Fibroblast of villous mesenchyme (primary cell): Measurements from ENCODE around the gene OAF. TPM values are rescaled to one million over a fixed set of nuclear protein-coding genes. Genes with fewer than 3 reads are reported as not detected.

ENCODE experiments used
- DNase-seq: peaks from one replicate; pipeline ENCODE4 v3.0.0-alpha.2; 2010; ENCODE audit warnings: low read depth
- H3K4me3 ChIP-seq: 2 replicates; pipeline ENCODE4 v1.5.1; 2011; ENCODE audit warnings: low read depth, mild to moderate bottlenecking, low read length
- total RNA-seq: library from RNA; depleted of rRNA; stranded (reverse); fragments of >200 nt; gene quantifications from 2 replicates; pipeline ENCODE4 v1.2.3, GENCODE V29; 2012
- TF ChIP-seq, protein P1 (sequence below): IDR thresholded peaks from 2 replicates; pipeline ENCODE4 v1.5.1; 2012; ENCODE audit warnings: low read depth, mild to moderate bottlenecking, low read length; ENCODE audit not compliant: insufficient read depth

Gene OAF
- total RNA-seq, 1 donor = 31.5 TPM

GRCh38 chr11:120220747-120221037, 9.9 kb downstream of the OAF start:
- TF ChIP-seq, protein P1, sequence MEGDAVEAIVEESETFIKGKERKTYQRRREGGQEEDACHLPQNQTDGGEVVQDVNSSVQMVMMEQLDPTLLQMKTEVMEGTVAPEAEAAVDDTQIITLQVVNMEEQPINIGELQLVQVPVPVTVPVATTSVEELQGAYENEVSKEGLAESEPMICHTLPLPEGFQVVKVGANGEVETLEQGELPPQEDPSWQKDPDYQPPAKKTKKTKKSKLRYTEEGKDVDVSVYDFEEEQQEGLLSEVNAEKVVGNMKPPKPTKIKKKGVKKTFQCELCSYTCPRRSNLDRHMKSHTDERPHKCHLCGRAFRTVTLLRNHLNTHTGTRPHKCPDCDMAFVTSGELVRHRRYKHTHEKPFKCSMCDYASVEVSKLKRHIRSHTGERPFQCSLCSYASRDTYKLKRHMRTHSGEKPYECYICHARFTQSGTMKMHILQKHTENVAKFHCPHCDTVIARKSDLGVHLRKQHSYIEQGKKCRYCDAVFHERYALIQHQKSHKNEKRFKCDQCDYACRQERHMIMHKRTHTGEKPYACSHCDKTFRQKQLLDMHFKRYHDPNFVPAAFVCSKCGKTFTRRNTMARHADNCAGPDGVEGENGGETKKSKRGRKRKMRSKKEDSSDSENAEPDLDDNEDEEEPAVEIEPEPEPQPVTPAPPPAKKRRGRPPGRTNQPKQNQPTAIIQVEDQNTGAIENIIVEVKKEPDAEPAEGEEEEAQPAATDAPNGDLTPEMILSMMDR = no peak
- no peak overlapping the region for H3K4me3 ChIP-seq
- no peak for DNase-seq

GRCh38 chr11:120221115-120221752, 10.4 kb downstream of the OAF start:
- no peak for DNase-seq
- no peak overlapping the region for H3K4me3 ChIP-seq
- TF ChIP-seq, protein P1 = no peak

DNA sequence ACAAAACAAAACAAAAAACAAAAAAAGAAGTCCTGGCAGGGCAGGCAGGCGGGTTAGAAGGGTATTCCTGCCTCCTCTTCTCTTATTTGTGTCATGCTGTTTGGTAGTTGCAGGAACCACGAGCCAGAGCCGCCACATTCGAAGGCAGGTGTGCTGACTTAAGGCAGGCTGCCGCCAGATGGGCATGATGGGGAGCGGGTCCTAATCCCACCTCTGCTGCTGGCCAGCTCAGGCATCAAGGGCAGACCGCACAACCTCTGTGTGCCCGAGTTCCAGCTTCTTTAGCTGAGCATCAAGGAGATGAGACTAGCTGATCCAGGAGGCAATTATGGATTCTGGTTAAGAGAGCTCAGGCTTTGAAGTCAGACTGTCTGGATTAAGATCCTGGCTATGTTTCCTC, 12.1 kb downstream of the OAF start:
- TF ChIP-seq, protein P1 = no peak
- H3K4me3 ChIP-seq = no peak overlapping the region
- DNase-seq = no peak

GRCh38 chr11:120223793-120224192, 13.0 kb downstream of the OAF start:
- DNase-seq = no peak
- no peak overlapping the region for H3K4me3 ChIP-seq
- TF ChIP-seq, protein P1 = no peak

DNA sequence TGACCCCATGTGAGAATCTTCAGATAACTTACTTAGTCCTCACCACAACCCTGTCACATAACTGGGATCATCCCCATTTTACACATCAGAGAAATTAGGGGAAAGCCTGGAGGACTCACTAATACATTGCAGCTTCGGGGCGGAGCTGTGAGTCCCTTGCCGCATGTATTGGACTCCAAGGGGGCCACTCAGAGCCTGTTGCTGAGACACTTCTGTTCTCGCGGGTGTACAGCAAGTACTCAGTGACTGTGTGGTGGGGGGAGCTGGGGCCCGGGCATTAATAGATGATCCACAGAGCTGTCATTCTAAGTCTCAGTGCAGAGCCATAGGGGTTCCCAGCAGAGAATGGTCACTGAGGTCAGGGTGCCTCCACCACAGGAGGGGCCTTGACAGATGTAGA, 13.5 kb downstream of the OAF start:
- TF ChIP-seq, protein P1 = no peak
- no peak overlapping the region for H3K4me3 ChIP-seq
- no peak for DNase-seq

- TF ChIP-seq, protein P1 = no peak
- peak; percentile 74 for DNase-seq
Observed at GRCh38 chr11:120224972-120225909, 14.4 kb downstream of the OAF start.

More at GRCh38 chr11:120224972-120225909, 14.4 kb downstream of the OAF start:
- no peak overlapping the region for H3K4me3 ChIP-seq
